Hepatocyte (in vitro differentiated cells): ENCODE measurements around the gene LDHAL6B. TPM values are rescaled to one million over a fixed set of nuclear protein-coding genes. Genes with fewer than 3 reads are reported as not detected.

Experiments used
- DNase-seq: peaks from one replicate; pipeline ENCODE4 v3.0.0-alpha.2; 2016; ENCODE audit warnings: low spot score
- H2AFZ ChIP-seq: fragments of 200-600 bp; sonication (generic); 2 replicates; pipeline ENCODE4 v1.6.0; 2016; ENCODE audit warnings: antibody characterized with exemption, mild to moderate bottlenecking
- H3K27ac ChIP-seq: fragments of 200-600 bp; sonication (generic); 2 replicates; pipeline ENCODE4 v1.5.1; 2016; ENCODE audit warnings: mild to moderate bottlenecking
- H3K27me3 ChIP-seq: fragments of 200-600 bp; sonication (generic); 2 replicates; pipeline ENCODE4 v1.6.1; 2016
- H3K36me3 ChIP-seq: fragments of 200-600 bp; sonication (generic); replicated peaks from 2 replicates; pipeline ENCODE4 v1.5.1; 2016; ENCODE audit warnings: low read depth; ENCODE audit not compliant: insufficient read depth
- H3K4me1 ChIP-seq: fragments of 200-600 bp; sonication (generic); 2 replicates; pipeline ENCODE4 v1.5.1; 2016; ENCODE audit warnings: mild to moderate bottlenecking, moderate library complexity; ENCODE audit not compliant: insufficient read depth
- H3K4me2 ChIP-seq: fragments of 200-600 bp; sonication (generic); 2 replicates; pipeline ENCODE4 v1.6.0; 2016
- H3K4me3 ChIP-seq: fragments of 200-600 bp; sonication (generic); 2 replicates; pipeline ENCODE4 v1.5.1; 2016; ENCODE audit warnings: mild to moderate bottlenecking
- H3K79me2 ChIP-seq: fragments of 200-600 bp; sonication (generic); 2 replicates; pipeline ENCODE4 v1.6.0; 2017; ENCODE audit warnings: mild to moderate bottlenecking
- H3K9me2 ChIP-seq: fragments of 200-600 bp; sonication (generic); replicated peaks from 2 replicates; pipeline ENCODE4 v1.6.0; 2017; ENCODE audit warnings: mild to moderate bottlenecking; ENCODE audit not compliant: insufficient read depth
- H3K9me3 ChIP-seq: fragments of 200-600 bp; sonication (generic); 2 replicates; pipeline ENCODE4 v1.5.1; 2016; ENCODE audit warnings: low read depth, mild to moderate bottlenecking
- H4K20me1 ChIP-seq: fragments of 200-600 bp; sonication (generic); 2 replicates; pipeline ENCODE4 v1.6.0; 2016; ENCODE audit warnings: mild to moderate bottlenecking; ENCODE audit not compliant: insufficient read depth, poor library complexity, severe bottlenecking
- EZH2 ChIP-seq: fragments of 200-600 bp; sonication (generic); IDR thresholded peaks from 2 replicates; pipeline ENCODE4 v1.6.1; 2016; ENCODE audit warnings: antibody characterized with exemption, mild to moderate bottlenecking, borderline replicate concordance
- EZH2phosphoT487 ChIP-seq: fragments of 200-600 bp; sonication (generic); IDR thresholded peaks from one replicate; pipeline ENCODE4 v1.6.1; 2018; ENCODE audit warnings: antibody characterized with exemption, mild to moderate bottlenecking, low read depth, moderate library complexity; ENCODE audit not compliant: unreplicated experiment, severe bottlenecking
- WGBS: methylation state at CpG from one replicate; pipeline ENCODE4 v1.1.6; 2016; ENCODE audit warnings: low lambda C conversion rate; ENCODE audit errors: missing lambda C conversion rate; 5-methylcytosine and 5-hydroxymethylcytosine counted together
- polyA plus RNA-seq: library from polyadenylated mRNA; unstranded; fragments of >200 nt; fragmentation: Nextera tagmentation; extraction: Ambion mirVana; gene quantifications from 2 replicates; pipeline ENCODE4 v1.2.1, GENCODE V29; 2016
- total RNA-seq: library from RNA; depleted of rRNA; stranded (reverse); fragments of >200 nt; gene quantifications from 2 replicates; pipeline ENCODE4 v1.2.3, GENCODE V29; 2014
- TF ChIP-seq, protein P1 (sequence below): fragments of 200-600 bp; sonication (generic); IDR thresholded peaks from 2 replicates; pipeline ENCODE4 v1.5.1; 2016; ENCODE audit warnings: antibody characterized with exemption, mild to moderate bottlenecking; ENCODE audit not compliant: poor library complexity

LDHAL6B gene
- total and polyA plus RNA-seq, 2 experiments from 2014 or later: 0.17 TPM; not detected in 1

GRCh38 chr15:59203008-59203407 is 3.6 kb upstream of the LDHAL6B start:
- Histone ChIP-seq H3K4me3 (no peak overlapping the region), H3K79me2 (no peaks in the 10 kb centered on the region), H3K4me1 (no peaks in the 10 kb centered on the region), H3K27ac (no peak overlapping the region), H4K20me1 (no peaks in the 10 kb centered on the region), H3K9me2 (no peaks in the 10 kb centered on the region), H3K36me3 (no peaks in the 10 kb centered on the region), H2AFZ (no peak overlapping the region), H3K9me3 (no peaks in the 10 kb centered on the region), H3K27me3 (no peaks in the 10 kb centered on the region), H3K4me2 (no peak overlapping the region)
- TF ChIP-seq, protein P1, sequence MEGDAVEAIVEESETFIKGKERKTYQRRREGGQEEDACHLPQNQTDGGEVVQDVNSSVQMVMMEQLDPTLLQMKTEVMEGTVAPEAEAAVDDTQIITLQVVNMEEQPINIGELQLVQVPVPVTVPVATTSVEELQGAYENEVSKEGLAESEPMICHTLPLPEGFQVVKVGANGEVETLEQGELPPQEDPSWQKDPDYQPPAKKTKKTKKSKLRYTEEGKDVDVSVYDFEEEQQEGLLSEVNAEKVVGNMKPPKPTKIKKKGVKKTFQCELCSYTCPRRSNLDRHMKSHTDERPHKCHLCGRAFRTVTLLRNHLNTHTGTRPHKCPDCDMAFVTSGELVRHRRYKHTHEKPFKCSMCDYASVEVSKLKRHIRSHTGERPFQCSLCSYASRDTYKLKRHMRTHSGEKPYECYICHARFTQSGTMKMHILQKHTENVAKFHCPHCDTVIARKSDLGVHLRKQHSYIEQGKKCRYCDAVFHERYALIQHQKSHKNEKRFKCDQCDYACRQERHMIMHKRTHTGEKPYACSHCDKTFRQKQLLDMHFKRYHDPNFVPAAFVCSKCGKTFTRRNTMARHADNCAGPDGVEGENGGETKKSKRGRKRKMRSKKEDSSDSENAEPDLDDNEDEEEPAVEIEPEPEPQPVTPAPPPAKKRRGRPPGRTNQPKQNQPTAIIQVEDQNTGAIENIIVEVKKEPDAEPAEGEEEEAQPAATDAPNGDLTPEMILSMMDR: no peak
- no peak for TF ChIP-seq EZH2
- no peak for TF ChIP-seq EZH2phosphoT487
- no peak for DNase-seq
- 89% methylated on average over 6 of the region's 6 CpGs for WGBS

- H3K4me2 ChIP-seq: no peak overlapping the region
- DNase-seq: no peak
- no peak overlapping the region for H2AFZ ChIP-seq
- 84% methylated on average over 3 of the region's 3 CpGs for WGBS
- H3K9me2 ChIP-seq: no peaks in the 10 kb centered on the region
- no peaks in the 10 kb centered on the region for H4K20me1 ChIP-seq
- H3K4me1 ChIP-seq: no peaks in the 10 kb centered on the region
- H3K9me3 ChIP-seq: no peaks in the 10 kb centered on the region
- no peak overlapping the region for H3K27ac ChIP-seq
- H3K36me3 ChIP-seq: no peaks in the 10 kb centered on the region
- no peak for TF ChIP-seq EZH2phosphoT487
- TF ChIP-seq, protein P1: no peak
- TF ChIP-seq EZH2: no peak
- no peak overlapping the region for H3K4me3 ChIP-seq
- H3K27me3 ChIP-seq: no peaks in the 10 kb centered on the region
- no peaks in the 10 kb centered on the region for H3K79me2 ChIP-seq
Measured at GRCh38 chr15:59203657-59204056, 3.0 kb upstream of the LDHAL6B start.

DNA sequence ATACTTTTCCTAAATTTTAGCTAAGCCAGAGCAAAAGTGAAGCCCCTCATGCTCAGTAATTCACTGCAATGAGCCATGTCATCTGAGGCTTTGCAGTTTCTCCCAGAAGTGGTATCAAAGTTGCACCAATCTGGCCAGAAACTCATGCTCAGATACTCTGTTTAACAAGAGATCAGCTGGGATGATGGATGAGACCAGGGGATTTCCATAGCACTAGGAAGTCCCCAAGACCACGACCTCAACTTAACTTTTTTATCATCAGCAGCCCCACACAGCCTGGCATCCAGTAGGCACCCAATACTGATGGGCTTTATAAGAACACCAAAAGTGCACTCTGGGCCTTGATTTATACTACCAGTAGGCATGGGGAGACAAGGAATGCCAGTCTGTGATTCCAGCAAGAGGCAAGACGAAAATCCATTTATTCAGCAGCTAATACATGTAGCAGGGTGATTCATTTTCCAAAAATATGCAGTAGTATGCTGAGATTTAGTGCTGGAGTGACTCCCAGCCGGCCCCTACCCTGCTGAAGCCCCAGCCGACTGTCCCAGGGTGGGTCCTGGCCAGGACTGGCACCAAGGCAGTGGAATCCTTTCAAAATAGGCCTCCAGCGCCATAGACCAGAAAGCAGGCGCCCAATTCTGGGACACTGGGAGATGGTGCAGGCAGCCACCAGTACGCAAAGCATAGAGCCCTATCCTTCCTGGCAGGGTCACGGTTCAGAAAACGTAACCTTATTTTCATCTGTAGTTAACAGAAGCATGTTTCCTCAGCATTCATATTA is 612 bp upstream of the LDHAL6B start:
- no peaks in the 10 kb centered on the region for H3K36me3 ChIP-seq
- H3K27me3 ChIP-seq: no peaks in the 10 kb centered on the region
- no peak for TF ChIP-seq EZH2
- TF ChIP-seq, protein P1: no peak
- no peak for TF ChIP-seq EZH2phosphoT487
- DNase-seq: no peak
- H3K9me2 ChIP-seq: no peaks in the 10 kb centered on the region
- H2AFZ ChIP-seq: no peak overlapping the region
- H3K9me3 ChIP-seq: no peaks in the 10 kb centered on the region
- 96% methylated on average over 9 of the region's 9 CpGs for WGBS
- no peak overlapping the region for H3K27ac ChIP-seq
- no peak overlapping the region for H3K4me3 ChIP-seq
- H3K4me2 ChIP-seq: no peak overlapping the region
- no peaks in the 10 kb centered on the region for H4K20me1 ChIP-seq
- no peaks in the 10 kb centered on the region for H3K79me2 ChIP-seq
- no peaks in the 10 kb centered on the region for H3K4me1 ChIP-seq
